GM21619 (cell line): ENCODE measurements around the gene KCNK13.
"Not testable (repeated sequence)": the region's sequence is repeated elsewhere in the genome, so short reads cannot be mapped to it uniquely, and the experiment has no call there.

Source experiments
- ATAC-seq: cut with Tn5 transposase; IDR thresholded peaks from one replicate; pipeline ENCODE4 v1.9.1; 2021; ENCODE audit not compliant: unreplicated experiment

The KCNK13 gene

DNA sequence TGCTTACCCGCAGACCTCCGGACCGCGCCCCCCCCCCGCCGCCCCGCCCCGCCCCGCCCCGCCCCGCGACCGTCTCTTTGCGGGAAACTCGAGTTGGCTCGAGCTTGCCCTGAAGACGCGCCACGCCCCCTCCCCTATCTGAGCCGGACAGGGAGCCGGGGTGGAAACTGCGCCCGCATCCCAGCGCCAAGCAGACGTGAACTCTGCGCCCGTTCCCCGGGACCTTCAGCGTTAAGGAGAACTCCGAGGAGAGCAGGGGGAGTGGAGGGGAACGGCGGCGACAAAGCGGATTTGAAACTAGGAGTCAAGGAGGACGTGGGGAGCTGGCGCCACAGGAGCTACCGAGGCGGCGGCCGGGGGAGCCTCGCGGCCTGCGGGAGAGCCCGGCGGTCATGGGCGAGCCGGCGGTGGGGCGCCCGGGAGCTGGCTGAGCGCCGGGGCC lies at the start of gene KCNK13:
Gene KCNK13, plus strand, starts transcription at position 310 of the 442 bp plus-strand sequence. CDS start 212 bp downstream, outside the sequence.
- ATAC-seq, result no peak

DNA sequence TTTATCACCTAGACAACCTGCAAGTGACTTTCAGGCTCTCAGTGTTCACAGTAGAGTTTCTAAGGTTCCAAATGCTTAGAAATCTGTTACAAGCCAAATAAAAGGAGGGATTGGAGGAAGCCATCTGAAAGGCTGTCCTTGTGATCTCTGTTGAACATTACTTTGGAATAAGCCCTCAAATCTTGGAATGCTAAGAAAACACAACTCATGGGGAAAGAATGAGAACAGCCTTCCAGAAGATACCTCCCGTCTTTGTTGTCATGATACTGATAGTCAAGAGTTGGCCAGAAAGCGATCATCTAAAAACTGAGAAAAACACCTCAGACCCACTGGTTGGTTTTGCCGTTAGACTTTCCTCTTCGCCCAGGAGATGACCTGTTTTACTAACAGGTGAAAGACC lies 44.4 kb upstream of the KCNK13 start:
- no peak for ATAC-seq

DNA sequence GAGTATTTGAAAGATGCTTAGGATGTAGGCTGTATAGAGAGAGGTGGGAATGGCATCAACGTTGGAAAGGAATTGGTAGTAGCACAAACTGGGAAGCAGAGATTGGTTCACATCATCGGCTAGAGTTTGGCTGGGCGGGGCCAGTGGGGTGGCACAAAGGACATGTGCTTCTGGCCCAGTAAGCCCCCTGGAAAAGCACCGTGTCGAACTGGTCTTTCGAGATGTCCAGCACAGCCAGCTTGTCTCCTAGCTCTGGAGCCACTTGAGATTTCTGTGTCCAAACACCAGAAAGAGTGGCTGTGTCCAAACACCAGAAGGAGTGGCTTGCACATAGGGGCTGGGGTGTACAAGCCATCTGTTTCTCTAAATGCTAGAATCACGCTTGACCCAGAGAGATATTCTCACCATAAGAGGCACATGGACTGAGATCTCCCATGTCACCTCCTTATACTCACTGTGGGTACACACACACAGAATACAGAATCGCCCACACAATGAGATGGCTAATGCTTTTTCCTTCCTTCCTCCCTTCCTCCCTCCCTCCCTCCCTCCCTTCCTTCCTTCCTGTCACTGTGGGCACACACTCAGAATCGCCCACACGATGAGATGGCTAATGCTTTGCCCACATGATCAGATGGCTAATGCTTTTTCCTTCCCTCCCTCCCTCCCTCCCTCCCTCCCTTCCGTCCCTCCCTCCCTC lies 41.8 kb upstream of the KCNK13 start:
- ATAC-seq, result no peak

DNA sequence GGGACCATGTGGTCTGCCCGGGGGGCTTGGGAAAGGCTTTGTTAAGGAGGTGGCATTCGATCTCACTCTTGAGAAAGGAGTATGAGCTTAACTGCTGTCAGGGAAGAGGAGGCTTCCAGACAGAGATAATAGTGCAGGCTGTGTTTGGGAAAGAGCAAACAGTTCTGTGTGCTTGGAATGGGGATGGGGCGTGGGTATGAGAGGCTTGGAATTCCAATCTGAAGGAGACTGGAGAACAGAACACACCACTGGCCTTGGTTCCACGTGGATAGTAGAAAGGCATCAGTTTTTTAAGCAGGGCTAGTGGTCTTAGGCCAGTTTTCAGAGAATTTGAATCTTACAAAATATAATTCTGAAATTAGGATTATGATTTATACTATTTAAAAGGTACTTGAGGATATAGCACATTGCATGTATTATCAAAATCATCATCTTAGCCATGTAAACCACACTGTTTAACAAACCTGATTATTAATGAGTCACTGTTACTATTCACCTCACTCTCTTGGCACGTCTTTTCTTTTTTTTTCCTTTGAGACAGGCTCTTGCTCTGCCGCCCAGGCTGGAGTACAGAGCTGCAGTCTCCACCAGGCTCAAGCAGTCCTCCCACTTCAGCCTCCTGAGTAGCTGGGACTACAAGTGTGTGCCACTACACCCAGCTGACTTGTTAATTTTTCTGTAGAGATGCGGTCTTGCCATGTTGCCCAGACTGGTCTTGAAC lies 38.5 kb upstream of the KCNK13 start:
- ATAC-seq, result no peak

DNA sequence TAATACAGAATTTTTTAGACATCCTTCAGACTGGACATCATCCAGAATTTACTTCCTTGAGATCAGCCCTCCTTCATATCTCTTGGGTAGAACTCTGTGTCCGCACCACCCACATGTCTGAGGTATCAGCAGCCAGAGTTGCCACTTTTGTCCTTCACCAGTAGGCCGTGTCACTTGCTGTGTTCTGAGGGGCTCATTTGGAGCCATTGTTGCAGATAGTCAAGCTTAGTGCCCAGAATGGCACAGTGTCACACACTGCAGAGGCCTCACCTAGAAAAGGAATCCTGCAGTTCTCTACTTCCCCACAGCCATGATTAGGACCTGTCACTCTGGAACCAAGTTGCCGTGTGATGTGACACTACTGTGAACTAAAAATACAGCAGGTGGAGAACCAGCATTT lies 36.9 kb upstream of the KCNK13 start:
- no peak for ATAC-seq

DNA sequence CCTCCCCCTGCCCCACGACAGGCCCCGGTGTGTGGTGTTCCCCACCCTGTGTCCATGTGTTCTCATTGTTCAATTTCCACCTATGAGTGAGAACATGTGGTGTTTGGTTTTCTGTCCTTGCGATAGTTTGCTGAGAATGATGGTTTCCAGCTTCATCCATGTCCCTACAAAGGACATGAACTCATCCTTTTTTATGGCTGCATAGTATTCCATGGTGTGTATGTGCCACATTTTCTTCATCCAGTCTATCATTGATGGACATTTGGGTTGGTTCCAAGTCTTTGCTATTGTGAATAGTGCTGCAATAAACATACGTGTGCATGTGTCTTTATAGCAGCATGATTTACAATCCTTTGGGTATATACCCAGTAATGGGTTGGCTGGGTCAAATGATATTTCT lies 35.2 kb upstream of the KCNK13 start:
- ATAC-seq, result not testable (repeated sequence)

DNA sequence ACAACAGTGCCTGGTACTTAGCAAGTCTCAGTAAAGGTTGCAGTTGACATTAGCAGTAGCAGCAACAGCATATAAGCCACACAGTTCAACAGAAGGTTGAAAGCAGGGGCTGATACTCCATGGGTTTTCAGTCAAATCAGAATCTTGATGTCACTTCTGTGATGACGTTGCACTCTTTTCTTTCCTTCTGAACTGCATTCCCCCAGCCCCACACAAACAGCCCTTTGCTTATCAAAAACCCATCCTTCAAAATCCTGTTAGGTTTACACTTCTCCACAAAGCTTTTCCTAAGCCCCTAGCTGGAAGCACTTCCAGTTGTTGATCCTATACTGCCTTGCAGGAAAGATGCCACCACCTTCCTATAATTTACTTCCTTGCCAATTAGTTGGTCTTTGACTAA lies 34.0 kb upstream of the KCNK13 start:
- no peak for ATAC-seq

DNA sequence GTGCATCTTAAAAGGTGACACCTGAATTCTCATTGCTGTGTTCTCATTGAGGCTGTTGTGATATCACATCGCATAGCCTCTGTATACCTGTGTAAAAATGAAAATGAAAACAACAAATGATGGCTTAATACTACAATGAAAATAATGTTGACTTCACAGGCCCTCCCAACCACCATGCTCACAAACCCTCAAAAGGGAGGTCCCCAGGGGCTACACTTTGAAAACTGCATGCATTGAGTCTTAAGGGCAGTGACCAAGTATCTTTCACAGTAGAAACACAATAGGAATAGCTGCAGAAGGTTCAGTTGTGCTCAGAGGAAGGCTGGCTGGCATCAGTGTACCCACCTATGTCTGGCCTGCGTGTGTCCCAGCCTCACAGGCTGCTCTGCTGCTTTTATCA lies 27.6 kb upstream of the KCNK13 start:
- ATAC-seq, result peak; percentile 47

DNA sequence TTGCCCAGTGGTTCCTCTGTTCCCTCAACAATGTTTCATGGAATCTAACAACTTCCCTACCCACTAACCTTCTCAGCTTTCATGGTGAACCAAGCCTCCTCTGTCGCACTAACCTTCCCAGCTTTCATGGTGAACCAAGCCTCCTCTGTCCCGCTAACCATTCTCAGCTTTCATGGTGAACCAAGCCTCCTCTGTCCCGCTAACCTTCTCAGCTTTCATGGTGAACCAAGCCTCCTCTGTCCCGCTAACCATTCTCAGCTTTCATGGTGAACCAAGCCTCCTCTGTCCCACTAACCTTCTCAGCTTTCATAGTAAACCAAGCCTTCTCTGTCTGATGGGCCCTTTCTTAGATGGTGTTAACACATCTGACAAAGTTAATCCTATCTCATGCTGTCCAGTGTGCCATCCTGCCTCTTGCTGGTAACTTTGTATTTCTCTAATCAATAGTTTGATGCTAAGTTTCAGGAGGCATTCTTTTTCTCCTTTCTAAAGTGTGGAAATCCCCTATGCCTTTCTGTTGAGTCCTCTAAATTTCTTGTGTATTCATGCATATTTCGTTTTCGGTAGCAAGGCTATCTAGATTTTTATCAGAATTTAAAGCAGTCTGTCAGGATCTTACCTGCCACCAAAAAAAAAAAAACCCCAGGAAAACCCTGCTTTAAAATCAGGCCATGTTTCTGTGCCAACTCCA lies 26.8 kb upstream of the KCNK13 start:
- ATAC-seq, result no peak

DNA sequence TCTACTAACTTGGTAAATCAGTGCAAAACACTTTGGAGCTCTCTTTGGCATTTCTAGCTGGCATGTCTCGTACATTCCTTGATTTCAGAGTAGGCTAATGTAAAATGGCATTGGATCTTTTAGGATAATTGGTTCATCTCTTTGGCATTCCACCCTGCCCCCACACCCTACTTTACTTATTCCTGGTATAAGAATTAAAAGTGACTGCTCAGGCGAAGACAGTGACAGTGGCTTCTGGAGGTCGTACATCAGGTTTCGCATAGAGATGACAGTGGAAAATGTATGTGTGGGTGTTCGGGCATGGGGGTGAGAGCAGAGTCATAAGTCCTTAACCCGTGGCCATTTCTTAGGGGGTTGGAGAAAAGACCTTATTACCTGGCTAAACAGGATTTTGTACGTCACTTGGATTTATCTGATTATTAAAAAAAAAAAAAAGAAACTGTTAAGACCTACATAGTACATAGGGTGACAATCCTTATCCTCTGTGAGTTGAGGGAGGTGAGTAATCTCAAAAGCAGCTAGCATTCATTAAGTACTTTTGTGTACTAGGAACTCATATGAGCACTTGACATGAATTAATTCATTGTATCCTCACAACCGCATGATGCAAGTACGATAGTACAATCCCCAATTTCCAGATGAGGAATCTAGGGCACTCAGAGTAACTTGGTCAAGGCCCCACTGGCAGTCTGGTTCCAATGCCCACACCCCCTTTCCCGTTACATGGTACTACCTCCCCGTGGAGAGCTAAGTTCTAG lies 22.4 kb upstream of the KCNK13 start:
- ATAC-seq, result no peak

DNA sequence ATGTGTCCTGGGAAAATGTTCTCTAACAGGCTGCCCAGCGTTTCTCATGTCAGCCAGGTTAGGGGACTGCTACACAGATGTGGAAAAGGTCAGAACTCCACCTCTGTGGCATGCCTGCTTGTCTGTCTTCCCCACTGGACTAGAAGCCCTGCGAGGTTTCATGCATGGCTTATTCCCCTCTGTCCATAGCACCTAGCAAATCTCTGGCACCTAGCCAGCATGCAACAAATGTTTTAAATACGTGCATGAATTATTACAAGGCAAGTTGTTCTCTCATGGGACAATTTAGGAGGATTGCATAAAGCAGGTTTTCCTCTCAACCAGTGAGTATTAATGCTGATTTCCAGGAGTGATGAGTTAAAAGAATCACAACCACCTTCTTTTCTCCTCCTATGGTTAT lies 21.4 kb upstream of the KCNK13 start:
- no peak for ATAC-seq

DNA sequence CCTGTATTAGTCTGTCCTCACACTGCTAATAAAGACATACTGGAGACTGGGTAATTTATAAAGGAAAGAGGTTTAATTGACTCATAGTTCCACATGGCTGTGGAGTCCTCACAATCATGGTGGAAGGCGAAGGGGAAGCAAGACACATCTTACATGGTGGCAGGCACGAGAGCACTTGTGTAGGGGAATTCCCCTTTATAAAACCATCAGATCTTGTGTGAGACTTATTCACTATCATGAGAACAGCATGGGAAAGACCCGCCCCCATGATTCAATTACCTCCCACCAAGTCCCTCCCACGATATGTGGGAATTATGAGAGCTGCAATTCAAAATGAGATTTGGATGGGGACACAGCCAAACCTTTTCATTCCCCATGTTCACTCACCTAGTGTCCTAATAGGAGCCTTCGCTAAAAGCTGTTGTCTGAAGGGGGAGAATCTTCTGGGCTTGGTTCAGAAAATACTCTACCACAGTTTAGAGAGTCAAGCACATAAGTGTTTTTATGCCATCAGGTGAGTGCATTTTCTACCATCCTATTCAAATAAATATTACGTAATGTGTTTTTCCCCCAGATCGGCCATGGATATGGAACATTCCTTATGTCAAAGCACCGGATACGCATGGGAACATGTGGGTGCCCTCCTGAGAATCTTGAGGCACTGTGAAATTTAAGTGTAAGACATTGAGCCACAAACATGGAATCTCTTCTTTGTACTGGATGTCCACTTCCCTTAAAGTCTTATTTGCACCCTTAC lies 19.1 kb upstream of the KCNK13 start:
- ATAC-seq, result no peak

DNA sequence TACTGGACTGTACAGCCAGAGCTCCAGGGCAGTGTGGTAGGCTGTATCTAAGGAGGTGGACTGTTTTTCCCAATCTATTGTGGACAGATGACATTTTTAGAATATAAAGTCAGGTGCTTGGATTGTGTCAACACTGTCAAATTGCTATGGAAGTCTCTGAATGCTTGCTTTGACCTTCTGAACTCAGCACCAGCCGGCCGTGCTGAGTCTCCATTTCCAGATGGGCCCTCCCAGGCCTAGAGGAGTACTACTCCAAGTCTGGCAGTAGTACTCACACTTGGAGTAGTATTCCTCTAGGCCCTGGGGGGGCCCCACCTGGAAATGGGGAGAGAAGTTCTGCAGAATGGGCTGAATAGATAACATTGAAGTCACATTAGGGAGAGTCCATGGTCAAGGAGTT lies 16.2 kb upstream of the KCNK13 start:
- no peak for ATAC-seq

DNA sequence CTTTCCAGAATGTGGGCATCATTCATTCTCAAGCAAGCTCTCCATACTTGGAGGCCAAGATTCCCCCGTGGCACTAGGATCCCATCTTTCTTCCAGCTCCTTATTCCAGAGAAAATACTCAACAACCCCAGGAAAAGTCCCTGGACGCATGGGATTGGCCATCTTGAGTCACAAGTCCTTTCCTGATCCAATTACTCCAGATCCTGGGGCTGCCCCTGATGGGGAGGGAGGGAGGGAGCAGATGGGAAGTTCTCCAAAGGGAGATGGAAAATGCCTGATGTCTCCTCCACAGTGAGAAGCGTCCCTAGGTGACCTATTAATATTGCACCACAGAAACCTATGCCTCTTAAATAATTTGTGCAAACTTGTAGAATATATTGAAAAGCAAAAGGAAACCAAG lies 12.4 kb upstream of the KCNK13 start:
- no peak for ATAC-seq

DNA sequence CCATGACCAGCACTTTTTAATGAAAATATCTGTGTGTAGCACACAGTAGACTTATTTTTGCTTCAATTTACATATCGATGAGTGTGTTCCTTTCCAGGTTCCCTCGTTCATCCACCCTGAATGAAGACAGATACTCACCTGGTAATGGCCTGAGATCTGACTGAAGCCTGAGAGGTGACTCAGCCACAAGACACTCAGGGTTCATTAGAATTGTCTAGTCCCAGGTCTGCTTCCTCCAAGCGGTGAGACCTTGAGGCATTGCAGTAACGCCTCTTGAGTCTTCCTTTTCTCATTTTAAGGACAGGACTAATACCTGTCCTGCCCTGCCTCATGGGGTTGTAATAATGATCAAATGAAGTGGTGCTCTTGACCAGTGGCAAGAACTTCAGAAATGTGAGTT lies 11.5 kb upstream of the KCNK13 start:
- no peak for ATAC-seq

DNA sequence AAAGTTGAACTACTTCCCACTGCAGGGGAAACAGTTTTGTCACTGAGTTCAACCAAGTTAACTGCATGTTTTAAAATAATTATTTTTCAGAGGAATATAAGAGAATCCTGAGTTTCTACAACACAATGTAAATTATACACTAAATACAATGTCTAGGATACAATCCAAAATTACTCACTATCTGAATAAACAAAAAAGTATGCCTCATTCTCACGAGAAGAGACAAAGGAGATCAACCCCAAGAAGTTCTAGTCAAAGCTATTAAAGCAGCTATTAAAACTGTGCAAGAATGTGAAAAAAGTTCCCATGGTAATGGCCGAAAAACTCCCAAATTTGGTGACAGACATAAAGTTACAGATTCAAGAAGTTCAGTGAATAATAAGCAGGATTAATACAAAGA lies 8.8 kb upstream of the KCNK13 start:
- ATAC-seq, result no peak

DNA sequence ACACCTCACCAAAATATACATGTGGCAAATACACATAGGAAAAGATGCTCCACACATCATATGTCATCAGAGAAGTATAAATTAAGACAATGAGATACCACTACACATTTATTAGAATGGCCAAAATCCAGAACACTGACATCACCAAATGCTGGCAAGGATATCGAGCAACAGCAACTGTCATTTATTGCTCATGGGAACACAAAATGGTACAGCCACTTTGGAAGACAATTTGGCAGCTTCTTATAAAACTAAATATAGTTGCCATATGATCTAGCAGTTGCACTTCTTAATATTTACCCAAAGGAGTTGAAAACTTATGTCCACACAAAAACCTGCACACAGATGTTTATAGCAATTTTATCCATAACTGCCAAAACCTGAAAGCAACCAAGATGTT lies 7.0 kb upstream of the KCNK13 start:
- no peak for ATAC-seq

DNA sequence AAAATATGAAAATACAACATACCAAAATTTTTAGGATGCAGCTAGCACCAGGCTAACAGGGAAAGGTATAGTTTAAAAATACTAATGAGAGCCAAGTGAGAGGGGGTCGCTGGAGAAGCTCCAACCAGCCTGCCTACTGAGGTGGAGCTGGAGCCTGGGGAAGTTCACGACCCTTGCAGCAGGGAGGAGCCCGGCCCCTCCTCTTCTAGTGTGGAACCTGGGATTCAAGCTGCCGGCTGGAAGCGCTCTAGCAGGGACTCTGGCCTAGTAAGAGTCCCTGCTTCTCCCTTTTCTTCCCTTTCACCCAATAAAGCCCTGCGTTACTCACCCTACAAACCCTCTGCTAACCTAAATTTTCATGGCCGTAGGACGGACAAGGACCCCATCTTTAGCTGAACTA lies 5.0 kb upstream of the KCNK13 start:
- no peak for ATAC-seq

DNA sequence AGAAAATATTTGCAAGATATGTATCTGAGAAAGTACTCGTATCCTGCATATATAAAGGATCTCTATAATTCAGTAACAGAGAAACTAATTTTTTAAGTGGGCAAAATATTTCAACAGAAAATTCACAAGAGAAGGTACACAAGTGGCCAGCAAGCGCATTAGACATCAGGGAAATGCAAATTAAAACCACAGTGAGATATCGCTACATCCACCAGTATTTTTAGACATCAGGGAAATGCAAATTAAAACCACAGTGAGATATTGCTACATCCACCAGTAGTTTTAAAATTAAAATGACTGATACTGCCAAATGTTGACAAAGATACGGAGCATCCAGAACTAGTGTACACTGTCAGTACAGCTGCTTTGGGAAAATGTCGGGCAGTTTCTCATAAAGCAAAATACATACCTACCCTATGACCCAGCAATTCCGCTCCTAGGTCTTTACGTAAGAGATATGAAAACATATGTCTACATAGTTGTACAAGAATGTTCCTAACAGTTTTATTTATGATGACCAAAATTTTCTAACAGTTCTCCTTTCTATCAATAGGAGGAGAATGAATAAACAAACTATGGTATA lies 2.8 kb upstream of the KCNK13 start:
- no peak for ATAC-seq

DNA sequence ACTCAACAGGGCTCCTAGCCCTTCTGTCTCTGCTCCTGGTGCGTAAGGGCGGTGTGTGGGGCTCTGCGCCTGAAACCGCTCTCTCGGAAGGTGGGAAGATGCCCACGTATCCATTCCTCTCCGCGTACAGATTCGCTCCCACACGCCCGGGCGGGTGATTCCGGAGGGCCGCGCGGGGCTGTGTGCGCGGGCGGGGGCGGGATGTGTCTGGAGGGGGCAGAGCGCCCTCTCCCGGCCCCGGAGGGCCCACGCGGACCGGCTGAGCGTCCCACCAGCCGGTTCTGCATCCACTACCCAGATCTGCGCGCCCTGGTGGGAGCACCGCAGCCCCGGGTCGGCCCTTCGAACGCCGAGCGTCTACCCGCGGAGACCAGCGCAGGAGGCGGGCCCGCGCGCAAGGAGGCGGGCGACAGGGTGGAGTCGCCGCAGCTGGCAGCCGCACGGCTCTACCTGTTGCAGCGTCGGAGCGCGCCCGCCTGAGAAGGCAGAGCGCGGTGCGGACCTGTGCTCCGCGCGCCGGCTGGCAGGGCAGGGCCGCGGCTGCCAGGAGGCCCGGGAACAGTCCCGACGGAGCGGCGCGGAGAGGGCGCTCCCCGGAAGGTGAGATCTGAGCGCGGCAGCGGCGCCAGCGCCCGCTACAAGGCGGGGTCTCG lies 1.4 kb upstream of the KCNK13 start:
- ATAC-seq, result peak; percentile 57
